Measurements from ENCODE around the gene HSBP1.

DNA sequence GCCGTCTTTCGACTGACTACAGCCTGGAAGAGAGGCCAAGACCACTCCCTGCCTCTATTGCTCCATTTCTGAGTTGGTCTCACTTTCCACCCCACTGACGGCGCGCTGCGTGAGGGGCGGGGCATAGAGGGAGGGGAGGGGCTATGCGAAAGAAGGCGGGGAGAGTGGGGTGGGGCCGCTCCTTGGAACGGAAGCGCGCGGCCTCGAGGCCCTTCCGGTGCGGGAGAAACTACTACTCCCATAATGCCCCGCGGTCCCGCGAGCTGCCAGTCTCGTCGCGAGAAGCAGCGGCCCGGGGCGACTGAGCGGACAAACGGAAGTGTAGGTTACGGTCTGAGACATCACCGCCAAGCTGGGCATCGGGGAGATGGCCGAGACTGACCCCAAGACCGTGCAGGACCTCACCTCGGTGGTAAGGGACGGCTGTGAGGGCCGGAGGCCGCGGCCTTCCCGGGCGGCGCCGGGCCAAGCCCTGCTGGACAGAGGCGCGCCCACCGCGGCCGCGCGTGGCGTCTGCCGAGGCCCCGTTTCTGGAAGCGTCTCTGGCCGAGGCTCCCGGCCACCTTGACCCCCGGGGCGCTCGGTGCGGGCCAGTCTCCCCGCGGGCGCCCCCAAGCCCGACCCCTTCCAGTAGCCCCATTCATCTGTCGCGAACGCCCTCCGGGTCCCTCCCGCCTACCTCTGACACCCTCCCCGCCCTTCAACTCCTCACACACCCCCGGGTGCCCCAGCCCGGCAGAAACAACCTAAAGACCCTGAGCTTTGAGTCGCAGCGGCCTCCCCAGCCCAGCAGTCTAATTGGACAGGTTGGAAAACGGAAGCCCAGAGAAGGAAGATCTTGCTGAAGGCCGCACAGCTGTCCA is at the start of gene HSBP1:
- TF ChIP-seq POLR2AphosphoS5 (IDR thresholded peaks at IDR 0.05) = peak; percentile 70 to 88 (median 86)
- TF ChIP-seq, protein P1, sequence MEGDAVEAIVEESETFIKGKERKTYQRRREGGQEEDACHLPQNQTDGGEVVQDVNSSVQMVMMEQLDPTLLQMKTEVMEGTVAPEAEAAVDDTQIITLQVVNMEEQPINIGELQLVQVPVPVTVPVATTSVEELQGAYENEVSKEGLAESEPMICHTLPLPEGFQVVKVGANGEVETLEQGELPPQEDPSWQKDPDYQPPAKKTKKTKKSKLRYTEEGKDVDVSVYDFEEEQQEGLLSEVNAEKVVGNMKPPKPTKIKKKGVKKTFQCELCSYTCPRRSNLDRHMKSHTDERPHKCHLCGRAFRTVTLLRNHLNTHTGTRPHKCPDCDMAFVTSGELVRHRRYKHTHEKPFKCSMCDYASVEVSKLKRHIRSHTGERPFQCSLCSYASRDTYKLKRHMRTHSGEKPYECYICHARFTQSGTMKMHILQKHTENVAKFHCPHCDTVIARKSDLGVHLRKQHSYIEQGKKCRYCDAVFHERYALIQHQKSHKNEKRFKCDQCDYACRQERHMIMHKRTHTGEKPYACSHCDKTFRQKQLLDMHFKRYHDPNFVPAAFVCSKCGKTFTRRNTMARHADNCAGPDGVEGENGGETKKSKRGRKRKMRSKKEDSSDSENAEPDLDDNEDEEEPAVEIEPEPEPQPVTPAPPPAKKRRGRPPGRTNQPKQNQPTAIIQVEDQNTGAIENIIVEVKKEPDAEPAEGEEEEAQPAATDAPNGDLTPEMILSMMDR (IDR thresholded peaks at IDR 0.05) = no peak

Data from sigmoid colon (tissue), 4 donors.